Measurements from ENCODE around the gene DENND4B. TPM values are rescaled to one million over a fixed set of nuclear protein-coding genes. Genes with fewer than 3 reads are reported as not detected.
A peak's percentile ranks its signal among the peaks of the same experiment; 100 is the strongest.
"Not testable (repeated sequence)": the region's sequence is repeated elsewhere in the genome, so short reads cannot be mapped to it uniquely, and the experiment has no call there.

The DENND4B gene
- total RNA-seq, 2 donors from 2014 or later, result 26.9 to 45.6 TPM

DNA sequence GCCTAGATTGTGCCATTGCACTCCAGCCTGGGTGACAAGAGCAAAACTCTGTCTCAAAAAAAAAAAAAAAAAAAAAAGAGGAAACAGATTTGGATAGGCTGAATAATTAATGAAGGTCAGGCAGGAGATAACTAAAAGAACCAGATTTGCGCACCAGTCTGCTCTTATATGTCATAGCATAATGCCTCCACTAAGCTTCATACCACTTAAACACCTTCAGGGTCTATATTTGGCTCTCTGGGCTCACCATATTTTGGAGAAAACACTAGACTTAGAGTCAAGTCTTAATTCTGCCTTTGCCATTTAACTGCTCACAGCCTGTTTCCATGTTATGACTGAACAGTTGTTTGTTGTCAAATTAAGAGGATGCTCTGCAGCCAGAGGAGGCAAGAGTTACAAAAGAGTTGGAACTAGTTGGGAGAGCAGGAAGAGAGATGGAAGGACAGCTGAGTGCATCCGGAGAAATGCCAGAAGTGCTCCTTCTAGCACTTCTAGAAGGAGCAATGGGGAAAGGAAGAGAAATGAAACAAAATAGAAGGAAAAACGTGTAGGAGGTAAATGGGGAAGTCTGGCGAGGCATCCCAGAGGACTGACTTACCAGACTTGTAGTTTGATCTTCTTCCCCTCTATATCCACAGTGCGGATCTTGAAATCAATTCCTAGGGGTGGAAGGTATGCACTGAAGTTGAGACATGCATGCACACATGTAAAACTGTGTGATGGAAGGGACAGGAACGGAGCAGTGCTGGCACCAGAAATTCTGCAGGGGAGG lies 37.8 kb upstream of the DENND4B start:
- no peak for DNase-seq
- H3K4me3 ChIP-seq, result no peak overlapping the region
- H3K9me3 ChIP-seq, result no peaks in the 10 kb centered on the region
- H3K27ac ChIP-seq, result peak overlapping the region; percentile 63
- intact Hi-C loops (cut with DNase I), result loop anchor here (10.0 kb wide), 1 partner anchor 310 kb away; the partner anchor contains the start of genes ILF2 and NPR1
- H3K27me3 ChIP-seq, result no peaks in the 10 kb centered on the region
- TF ChIP-seq, protein P1, sequence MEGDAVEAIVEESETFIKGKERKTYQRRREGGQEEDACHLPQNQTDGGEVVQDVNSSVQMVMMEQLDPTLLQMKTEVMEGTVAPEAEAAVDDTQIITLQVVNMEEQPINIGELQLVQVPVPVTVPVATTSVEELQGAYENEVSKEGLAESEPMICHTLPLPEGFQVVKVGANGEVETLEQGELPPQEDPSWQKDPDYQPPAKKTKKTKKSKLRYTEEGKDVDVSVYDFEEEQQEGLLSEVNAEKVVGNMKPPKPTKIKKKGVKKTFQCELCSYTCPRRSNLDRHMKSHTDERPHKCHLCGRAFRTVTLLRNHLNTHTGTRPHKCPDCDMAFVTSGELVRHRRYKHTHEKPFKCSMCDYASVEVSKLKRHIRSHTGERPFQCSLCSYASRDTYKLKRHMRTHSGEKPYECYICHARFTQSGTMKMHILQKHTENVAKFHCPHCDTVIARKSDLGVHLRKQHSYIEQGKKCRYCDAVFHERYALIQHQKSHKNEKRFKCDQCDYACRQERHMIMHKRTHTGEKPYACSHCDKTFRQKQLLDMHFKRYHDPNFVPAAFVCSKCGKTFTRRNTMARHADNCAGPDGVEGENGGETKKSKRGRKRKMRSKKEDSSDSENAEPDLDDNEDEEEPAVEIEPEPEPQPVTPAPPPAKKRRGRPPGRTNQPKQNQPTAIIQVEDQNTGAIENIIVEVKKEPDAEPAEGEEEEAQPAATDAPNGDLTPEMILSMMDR (IDR thresholded peaks at IDR 0.05), result no peak
- peak overlapping the region in 1 of 2 donors; percentile 92 for H3K9ac ChIP-seq (ENCODE audit: low read depth in 2 of 2, low read length in 2 of 2)
- peaks cover 7% of the 10 kb centered on the region for H3K4me1 ChIP-seq
- H3K36me3 ChIP-seq, result no peaks in the 10 kb centered on the region

DNA sequence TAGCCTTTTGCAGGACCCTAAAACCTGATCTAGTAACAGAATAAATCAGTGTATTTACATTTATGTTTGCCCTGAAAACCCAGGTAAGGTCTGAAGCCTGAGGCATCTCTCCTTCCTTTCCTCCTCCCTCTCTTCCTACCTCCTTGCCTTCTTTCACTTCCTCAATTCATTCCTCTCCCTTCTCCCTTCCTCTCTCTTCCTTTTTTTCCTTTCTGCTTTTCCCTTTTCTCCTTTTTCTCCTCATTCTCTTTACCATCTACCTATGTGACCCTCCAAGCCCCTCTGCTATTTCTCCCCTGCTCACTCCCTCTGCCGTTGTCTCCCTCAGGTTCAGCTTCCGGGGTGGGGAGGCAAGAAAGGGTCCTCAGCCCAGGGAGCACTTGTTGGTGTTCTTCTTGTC lies 35.2 kb upstream of the DENND4B start:
- intact Hi-C loops (cut with DNase I), result loop anchor here (10.0 kb wide), 1 partner anchor 307 kb away; the partner anchor contains the start of genes ILF2 and NPR1
- H3K9me3 ChIP-seq; H3K36me3 ChIP-seq; H3K4me1 ChIP-seq; DNase-seq; H3K9ac ChIP-seq (ENCODE audit: low read depth in 2 of 2, low read length in 2 of 2); H3K27ac ChIP-seq; H3K4me3 ChIP-seq; H3K27me3 ChIP-seq: not testable (repeated sequence)

DNA sequence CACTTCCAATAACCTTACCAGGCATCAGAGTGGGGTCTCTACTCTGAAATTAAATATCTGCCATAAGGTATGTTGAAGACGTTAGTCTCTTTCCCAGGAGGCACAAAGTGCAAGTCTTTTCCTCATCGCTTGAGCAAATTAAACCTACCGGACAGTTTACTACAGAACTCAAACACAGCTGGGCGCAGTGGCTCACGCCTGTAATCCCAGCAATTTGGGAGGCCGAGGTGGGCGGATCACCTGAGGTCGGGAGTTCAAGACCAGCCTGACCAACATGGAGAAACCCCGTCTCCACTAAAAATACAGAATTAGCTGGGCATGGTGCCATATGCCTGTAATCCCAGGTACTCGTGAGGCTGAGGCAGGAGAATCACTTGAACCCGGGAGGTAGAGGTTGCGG lies 32.6 kb upstream of the DENND4B start:
- H3K27ac ChIP-seq; DNase-seq; intact Hi-C loops (cut with DNase I); H3K4me1 ChIP-seq; H3K9me3 ChIP-seq; H3K36me3 ChIP-seq; H3K27me3 ChIP-seq; H3K4me3 ChIP-seq; H3K9ac ChIP-seq (ENCODE audit: low read depth in 2 of 2, low read length in 2 of 2): not testable (repeated sequence)

DNA sequence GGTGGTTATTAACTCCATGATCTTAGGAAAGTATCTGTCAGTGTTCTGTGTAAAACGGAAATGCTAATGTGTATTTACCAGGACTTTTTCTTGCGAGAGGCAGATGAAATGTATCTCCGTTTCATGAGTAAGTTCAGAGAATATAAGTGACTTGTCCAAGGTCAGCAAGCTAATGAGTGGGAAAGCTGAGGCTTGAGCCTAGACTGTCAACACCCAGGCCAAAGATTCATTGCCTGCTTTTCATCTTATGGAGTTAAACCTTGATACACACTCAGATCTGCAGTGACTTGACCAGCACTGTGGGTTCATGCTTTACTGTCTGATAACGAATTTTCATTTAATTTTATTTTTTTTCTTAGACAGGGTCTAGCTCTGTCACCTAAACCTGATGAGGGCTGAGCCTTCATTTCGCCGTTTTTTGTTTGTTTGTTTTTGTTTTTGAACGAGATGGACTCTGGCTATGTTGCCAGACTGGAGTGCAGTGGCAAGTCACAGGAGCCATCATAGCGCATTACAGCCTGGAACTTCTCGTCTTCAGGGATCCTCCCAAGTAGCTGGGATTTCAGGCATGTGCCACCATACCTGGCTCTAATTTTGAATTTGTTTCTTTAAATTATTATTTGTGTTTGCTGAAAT lies 31.9 kb upstream of the DENND4B start:
- H3K27me3 ChIP-seq, result no peaks in the 10 kb centered on the region
- H3K4me3 ChIP-seq, result peak overlapping the region; percentile 100
- H3K9ac ChIP-seq (ENCODE audit: low read depth in 2 of 2, low read length in 2 of 2), result peak overlapping the region in 1 of 2 donors; percentile 98
- H3K9me3 ChIP-seq, result no peaks in the 10 kb centered on the region
- peak overlapping the region; percentile 93 for H3K27ac ChIP-seq
- H3K4me1 ChIP-seq, result peaks cover 8% of the 10 kb centered on the region
- intact Hi-C loops (cut with DNase I), result no loop called here
- TF ChIP-seq, protein P1 (IDR thresholded peaks at IDR 0.05), result no peak
- DNase-seq, result no peak
- H3K36me3 ChIP-seq, result no peaks in the 10 kb centered on the region

DNA sequence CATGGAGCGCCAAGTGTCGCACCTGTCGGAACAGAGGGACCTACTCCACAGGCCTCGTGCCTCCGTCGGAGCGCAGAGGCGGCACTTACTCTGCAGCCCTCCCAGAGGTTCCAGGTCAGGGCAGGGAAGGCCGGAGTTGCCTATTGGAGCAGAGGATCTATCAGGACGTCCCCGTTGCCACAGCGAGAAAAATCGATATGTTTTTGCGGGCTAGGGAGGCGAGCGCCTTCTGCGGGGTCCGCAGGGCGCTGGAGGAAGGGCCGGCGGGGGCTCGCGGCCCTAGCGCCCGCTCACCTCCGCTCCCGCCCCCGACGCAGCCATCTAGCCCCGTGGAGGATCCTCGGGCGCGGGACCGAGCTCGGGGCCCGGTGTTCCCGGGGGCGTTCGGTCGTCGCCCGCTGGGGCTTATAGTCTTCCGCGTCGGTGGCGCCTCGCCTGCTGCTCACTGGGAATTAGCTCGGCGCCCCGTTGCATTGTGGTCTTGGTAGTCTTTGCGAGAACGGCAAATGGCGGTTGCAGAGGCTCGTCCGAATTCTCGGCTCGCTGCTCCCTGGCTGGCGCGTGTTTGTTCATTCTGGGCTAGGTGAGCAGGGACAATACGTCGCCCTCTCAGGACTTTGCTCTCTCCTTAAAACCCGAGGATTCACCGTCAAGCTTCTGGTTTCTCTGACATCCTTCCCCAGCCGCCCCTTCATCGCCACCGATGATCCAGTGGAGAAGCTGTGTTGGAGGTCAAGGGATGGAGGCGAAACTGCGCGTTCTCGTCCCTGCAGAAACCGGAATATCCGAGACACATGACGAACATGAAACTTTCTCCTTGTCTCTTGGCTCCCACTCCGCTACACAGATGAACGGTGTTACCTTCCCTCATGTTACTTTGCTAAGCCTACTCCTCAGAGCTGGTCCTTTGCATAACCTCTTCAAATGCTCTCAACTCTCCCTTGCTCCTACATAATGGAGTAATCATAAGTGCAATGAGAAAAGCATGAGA lies 31.0 kb upstream of the DENND4B start, which contains the start of gene JTB:
Gene JTB, minus strand, starts transcription at position 425 of the 991 bp plus-strand sequence. Its CDS starts 422 bp downstream, at position 3.
- Histone ChIP-seq H3K4me3 (peak within 1 kb of the TSS; percentile 100), H3K27ac (peak within 1 kb of the TSS; percentile 93), H3K4me1 (peaks cover 8% of the 10 kb centered on the region), H3K36me3 (no peaks in the 10 kb centered on the region), H3K27me3 (no peaks in the 10 kb centered on the region), H3K9ac (ENCODE audit: low read depth in 2 of 2, low read length in 2 of 2) (peak within 1 kb of the TSS; percentile 98 to 99), H3K9me3 (no peaks in the 10 kb centered on the region)
- intact Hi-C loops (cut with DNase I), result no loop called here
- TF ChIP-seq, protein P1 (IDR thresholded peaks at IDR 0.05), result no peak
- DNase-seq, result peak; percentile 94

DNA sequence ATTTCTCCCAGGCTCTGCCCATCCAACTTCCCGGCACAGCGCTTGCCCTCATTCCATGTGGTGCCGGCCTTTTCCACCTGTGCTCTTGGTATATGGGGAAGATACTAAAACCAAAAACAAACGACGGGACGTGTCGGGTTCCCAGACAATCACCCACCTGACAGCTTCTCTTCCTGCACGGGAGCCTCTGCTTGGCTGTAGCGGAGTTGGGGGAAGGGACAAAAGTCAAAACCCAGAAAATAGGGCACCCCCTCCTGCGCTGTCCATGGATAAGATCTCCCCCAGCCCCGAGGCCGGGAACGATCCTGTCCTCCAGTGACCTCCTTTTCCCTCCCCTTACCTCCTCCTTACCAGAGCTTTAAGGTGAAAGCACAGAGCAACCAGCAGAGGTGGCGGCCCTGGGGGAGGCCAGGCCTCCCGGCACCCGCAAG lies 30.3 kb upstream of the DENND4B start:
- peak overlapping the region; percentile 98 to 99 for H3K9ac ChIP-seq (ENCODE audit: low read depth in 2 of 2, low read length in 2 of 2)
- H3K4me1 ChIP-seq, result peaks cover 8% of the 10 kb centered on the region
- DNase-seq, result no peak
- no peaks in the 10 kb centered on the region for H3K27me3 ChIP-seq
- intact Hi-C loops (cut with DNase I), result no loop called here
- TF ChIP-seq, protein P1 (IDR thresholded peaks at IDR 0.05), result no peak
- H3K4me3 ChIP-seq, result peak overlapping the region; percentile 100
- peak overlapping the region; percentile 93 for H3K27ac ChIP-seq
- H3K36me3 ChIP-seq, result no peaks in the 10 kb centered on the region
- H3K9me3 ChIP-seq, result no peaks in the 10 kb centered on the region
